Heart left ventricle (tissue), 13 donors: ENCODE measurements around the gene ZNF550.

Source experiments
- POLR2A ChIP-seq, 2 donors: fragments of 450-650 bp; IDR thresholded peaks; one replicate each; pipeline ENCODE4 v1.6.1; 2017; ENCODE audit warnings: antibody characterized with exemption in 2 of 2, mild to moderate bottlenecking in 2 of 2, moderate library complexity in 2 of 2
- TF ChIP-seq, protein P1 (sequence below), 12 donors: fragments of 200-600 bp; sonication (generic) in 4 of 12; IDR thresholded peaks; one replicate each; pipeline versions ENCODE4 v1.5.0 to v1.8.0; 2018 to 2022; ENCODE audit warnings: antibody characterized with exemption in 12 of 12, mild to moderate bottlenecking in 5 of 12
- donor health status: ischemic (EF 13 %, LVEDD 7.1; RV severe dilation, severe dysfunction).
- donor health status: DM: no; HTN: yes; CAD: no.
- donor health status: DM: no; HTN: no; CAD: no.
- donor health status: ischemic (EF 25% LVEDD 6.9; RV normal size, moderate dysfunction).
- donor health status: ischemic (EF 25% LVEDD 5.7; RV mildly dilated, moderate dysfunction).
- donor health status: ischemic (EF 35%, LVEDD 5.7; RV mildly dilated, moderate dysfunction).
- donor health status: nonischemic (EF 11% LVEDD 7.7; RV severe dilation, severe dysfunction).
- donor health status: DM: yes; HTN: yes; CAD: no.
- donor health status: PGD.
- donor health status: ischemic (EF 29% LVEDD 5.4; RV normal size, mild dysfunction).
- donor health status: nonischemic (EF 23%, LVEDD 6.1; RV moderate dilation, normal function).

DNA sequence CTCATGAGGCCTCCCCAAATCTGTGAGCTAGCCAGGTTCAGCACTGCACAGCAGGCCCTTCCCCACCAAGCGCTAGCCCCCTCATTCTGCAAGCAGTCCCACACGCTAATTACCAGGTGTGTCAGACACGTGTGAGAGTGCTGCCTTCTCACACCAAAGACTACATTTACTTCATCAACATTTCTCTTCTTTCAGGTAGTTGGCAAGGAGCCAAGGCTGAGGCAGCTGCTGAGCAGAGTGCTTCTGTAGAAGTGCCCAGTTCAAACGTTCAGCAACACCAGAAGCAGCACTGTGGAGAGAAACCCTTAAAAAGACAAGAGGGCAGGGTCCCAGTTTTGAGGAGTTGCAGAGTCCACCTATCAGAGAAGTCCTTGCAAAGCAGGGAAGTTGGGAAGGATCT lies 53.5 kb downstream of the ZNF550 start:
- TF ChIP-seq POLR2A (IDR thresholded peaks at IDR 0.05), result no peak
- TF ChIP-seq, protein P1, sequence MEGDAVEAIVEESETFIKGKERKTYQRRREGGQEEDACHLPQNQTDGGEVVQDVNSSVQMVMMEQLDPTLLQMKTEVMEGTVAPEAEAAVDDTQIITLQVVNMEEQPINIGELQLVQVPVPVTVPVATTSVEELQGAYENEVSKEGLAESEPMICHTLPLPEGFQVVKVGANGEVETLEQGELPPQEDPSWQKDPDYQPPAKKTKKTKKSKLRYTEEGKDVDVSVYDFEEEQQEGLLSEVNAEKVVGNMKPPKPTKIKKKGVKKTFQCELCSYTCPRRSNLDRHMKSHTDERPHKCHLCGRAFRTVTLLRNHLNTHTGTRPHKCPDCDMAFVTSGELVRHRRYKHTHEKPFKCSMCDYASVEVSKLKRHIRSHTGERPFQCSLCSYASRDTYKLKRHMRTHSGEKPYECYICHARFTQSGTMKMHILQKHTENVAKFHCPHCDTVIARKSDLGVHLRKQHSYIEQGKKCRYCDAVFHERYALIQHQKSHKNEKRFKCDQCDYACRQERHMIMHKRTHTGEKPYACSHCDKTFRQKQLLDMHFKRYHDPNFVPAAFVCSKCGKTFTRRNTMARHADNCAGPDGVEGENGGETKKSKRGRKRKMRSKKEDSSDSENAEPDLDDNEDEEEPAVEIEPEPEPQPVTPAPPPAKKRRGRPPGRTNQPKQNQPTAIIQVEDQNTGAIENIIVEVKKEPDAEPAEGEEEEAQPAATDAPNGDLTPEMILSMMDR (IDR thresholded peaks at IDR 0.05), result no peak
